GM18499 (cell line): ENCODE data around the gene LCE5A.
"Not testable (repeated sequence)": the region's sequence is repeated elsewhere in the genome, so short reads cannot be mapped to it uniquely, and the experiment has no call there.

Experiments
- ATAC-seq: cut with Tn5 transposase; IDR thresholded peaks from one replicate; pipeline ENCODE4 v1.9.1; 2021; ENCODE audit warnings: moderate number of reproducible peaks; ENCODE audit not compliant: insufficient read depth, unreplicated experiment

Gene LCE5A

GRCh38 chr1:152515434-152515783, 4.8 kb downstream of the LCE5A start:
- no peak for ATAC-seq

- no peak for ATAC-seq
These were observed 5.5 kb downstream of the LCE5A start for GRCh38 chr1:152516082-152516481.

DNA sequence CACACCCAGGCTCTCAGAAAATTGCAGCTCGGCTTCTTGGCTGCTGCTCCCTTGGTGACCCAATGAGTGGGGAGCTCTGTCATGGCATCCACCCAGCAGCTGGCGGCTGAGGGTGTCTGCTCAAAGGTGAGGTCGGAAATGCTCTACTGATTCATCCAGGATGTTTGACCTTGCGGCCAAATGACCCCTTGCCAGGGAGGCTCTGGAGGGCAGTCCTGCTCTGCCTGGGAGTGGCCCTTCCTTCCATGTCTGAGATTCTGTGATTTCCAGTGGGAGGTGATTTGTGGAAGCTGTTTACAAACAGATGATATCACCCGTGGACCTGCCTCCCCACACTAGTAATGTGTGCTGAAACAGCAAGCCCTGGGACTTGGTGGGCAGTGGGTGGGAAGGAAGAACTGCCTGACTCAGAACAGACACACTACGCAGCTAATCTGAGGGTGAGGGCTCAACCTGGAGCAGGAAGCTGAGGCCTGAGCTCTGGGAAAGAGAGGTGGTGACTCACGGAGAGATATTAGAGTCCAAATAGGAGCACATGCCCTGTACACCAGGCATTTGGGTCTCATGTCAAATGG, 6.7 kb downstream of the LCE5A start:
- no peak for ATAC-seq

- no peak for ATAC-seq
These were observed 9.2 kb downstream of the LCE5A start for GRCh38 chr1:152519851-152520250.

DNA sequence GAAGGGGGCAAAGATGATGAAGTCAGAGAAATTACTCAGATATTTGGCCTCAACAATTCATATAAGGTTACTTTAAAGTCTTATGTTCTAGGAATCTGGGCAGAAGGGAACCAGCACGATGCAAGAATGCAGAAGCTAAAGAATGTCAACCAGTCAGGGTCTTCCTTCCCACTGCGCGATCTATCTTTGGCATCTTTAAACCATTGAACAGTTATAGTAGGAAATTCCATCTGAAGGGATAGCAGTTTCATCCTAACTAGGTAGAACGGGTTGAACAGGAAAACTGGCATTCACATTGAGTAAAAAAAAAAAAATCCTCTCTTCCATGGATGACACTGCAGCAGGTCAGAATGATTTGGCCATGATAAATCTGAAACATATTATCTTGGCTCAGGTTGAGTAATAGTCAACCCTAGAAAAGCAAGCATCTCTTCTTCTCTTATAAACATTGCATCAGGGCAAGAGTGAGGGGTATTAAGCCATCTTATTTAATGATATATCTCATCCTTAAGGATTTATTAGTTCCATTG, 10.0 kb downstream of the LCE5A start:
- no peak for ATAC-seq

- ATAC-seq = no peak
These were observed 14.6 kb downstream of the LCE5A start for GRCh38 chr1:152525080-152525641.

DNA sequence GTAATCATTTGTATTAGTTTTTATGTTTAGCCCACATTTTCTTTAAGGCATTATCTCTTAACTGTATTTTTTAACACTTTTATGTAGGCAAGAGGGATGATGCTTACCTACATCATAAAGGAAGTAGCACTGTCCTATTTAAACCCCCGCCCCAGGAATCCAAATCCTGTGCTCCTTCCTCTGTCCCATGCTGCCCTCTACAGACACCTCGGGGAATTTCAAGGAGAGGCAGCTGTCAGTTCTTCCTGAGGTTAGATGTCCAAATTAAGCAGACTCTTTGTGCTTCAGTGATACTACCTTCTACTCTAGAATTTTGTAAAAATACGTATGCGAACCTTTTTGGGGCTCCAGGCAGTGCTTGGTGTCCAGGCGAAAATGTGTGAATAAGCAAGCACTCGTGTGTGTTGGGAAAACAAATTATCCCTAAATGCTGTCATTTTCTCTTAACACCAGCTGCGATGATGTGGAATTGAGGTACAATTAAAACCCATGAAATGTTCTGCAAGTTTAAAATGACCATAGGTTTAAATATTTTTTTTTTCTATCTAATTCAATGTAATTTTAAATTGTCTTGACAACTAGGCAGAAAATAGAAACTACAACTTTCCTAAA, 22.8 kb downstream of the LCE5A start:
- no peak for ATAC-seq

- no peak for ATAC-seq
These were observed 25.2 kb downstream of the LCE5A start for GRCh38 chr1:152535774-152536173.

DNA sequence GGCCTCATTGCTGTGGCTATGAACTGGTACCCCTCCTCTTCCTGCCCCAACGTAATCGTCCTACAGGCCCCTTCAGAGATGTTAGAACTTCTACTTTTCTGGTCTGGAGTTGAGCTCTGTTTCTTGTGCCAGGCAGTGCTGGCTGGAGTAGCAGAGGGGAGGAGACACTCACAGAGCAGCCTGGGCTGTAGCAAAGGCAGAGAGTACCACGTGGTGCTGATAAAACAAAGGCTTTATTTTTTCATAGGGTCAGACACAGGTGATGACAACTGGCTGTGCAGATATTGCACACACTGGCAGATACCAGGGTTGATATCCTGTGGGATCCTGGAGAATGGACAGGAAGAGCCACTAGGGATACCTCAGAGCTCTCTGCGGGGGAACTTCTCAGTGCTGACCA, 26.9 kb downstream of the LCE5A start:
- ATAC-seq = no peak

DNA sequence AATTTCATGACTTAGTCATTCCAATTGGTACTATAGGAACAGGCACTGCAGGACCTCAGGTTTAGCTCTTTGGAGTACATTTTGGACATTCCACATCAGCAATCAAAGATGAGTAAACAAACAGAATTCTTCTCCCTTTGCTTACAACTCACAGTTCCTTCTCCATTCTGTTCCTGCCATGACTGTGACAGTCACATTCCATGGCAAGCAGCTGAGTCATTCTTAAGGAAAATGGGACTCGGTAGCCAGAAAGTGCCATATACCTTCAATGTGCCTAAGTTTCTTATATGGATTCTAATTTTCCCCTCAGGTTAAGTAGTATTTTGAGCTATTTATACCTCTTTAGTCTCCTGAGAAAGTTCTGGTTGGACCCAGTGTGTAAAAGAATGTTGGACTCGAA, 29.3 kb downstream of the LCE5A start:
- ATAC-seq = no peak

DNA sequence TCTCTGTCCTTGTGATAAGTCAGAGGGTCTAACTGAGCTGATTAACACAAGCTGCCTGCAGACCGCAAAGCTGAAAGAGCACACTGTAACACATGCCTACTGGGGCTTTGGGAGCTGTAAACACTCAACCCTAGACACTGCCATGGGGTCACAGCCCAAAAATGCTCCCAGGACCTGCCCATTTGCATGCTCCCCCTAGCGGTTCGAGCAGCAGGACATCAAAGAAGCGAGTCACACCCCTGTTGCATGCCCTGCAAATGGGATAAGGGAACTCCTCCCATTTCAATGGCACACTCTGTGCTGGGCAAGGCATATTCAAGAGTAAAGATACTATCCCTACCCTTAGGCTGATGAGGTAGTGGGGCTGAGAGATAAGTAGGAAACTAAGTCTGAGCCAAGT, 33.2 kb downstream of the LCE5A start:
- ATAC-seq = no peak

- no peak for ATAC-seq
These were observed 36.1 kb downstream of the LCE5A start for GRCh38 chr1:152546704-152547103.

GRCh38 chr1:152548358-152548757, 37.8 kb downstream of the LCE5A start:
- ATAC-seq = not testable (repeated sequence)
